Mammary epithelial cell (primary cell): ENCODE results near the gene CDC73.

ENCODE experiments used
- CTCF ChIP-seq, 2 donors: IDR thresholded peaks in 1 of 2; conservative IDR thresholded peaks in 1 of 2; 2 replicates each; pipeline ENCODE4 v1.5.1; 2011 to 2012; ENCODE audit warnings: inconsistent platforms in 2 of 2, low read length in 2 of 2, mild to moderate bottlenecking in 2 of 2, control low read depth in 1 of 2, low read depth in 1 of 2; ENCODE audit not compliant: insufficient read depth in 1 of 2; ENCODE audit errors: extremely low read depth in 1 of 2
- EZH2 ChIP-seq: IDR thresholded peaks from 2 replicates; pipeline ENCODE4 v1.6.1; 2012; ENCODE audit warnings: low read length, inconsistent platforms, borderline replicate concordance

- TF ChIP-seq CTCF (conservative IDR thresholded peaks at IDR 0.05 in 1 of 2, IDR thresholded peaks at IDR 0.05 in 1 of 2; ENCODE audit: extremely low read depth in 1 of 2, insufficient read depth in 1 of 2, low read depth in 1 of 2, low read length in 2 of 2) (no peak), EZH2 (no peak)
These were observed 20.6 kb downstream of the CDC73 start for GRCh38 chr1:193142409-193142808.
